Kidney epithelial cell (primary cell): Measurements from ENCODE around the gene FHL5. TPM values are rescaled to one million over a fixed set of nuclear protein-coding genes. Genes with fewer than 3 reads are reported as not detected.

Source experiments
- DNase-seq: peaks from one replicate; pipeline ENCODE4 v3.0.0-alpha.2; 2010; ENCODE audit warnings: low read depth
- H3K27me3 ChIP-seq: 2 replicates; pipeline ENCODE4 v1.6.0; 2011; ENCODE audit warnings: low read length; ENCODE audit not compliant: control insufficient read depth, insufficient read depth
- H3K36me3 ChIP-seq: 2 replicates; pipeline ENCODE4 v1.5.1; 2011; ENCODE audit warnings: low read length; ENCODE audit not compliant: control insufficient read depth, insufficient read depth
- H3K4me3 ChIP-seq: 2 replicates; pipeline ENCODE4 v1.5.1; 2011; ENCODE audit warnings: low read depth, mild to moderate bottlenecking, control low read depth, low read length
- total RNA-seq: library from RNA; depleted of rRNA; stranded (reverse); fragments of >200 nt; gene quantifications from 2 replicates; pipeline ENCODE4 v1.2.3, GENCODE V29; 2015
- TF ChIP-seq, protein P1 (sequence below): IDR thresholded peaks from 2 replicates; pipeline ENCODE4 v1.5.1; 2011; ENCODE audit warnings: mild to moderate bottlenecking, moderate library complexity, low read length, control low read depth, inconsistent platforms; ENCODE audit not compliant: insufficient read depth, poor library complexity, severe bottlenecking

FHL5 gene
- total RNA-seq, 1 donor from 2014 or later: not detected

- no peak overlapping the region for H3K4me3 ChIP-seq
- H3K27me3 ChIP-seq: no peaks in the 10 kb centered on the region
- H3K36me3 ChIP-seq: no peaks in the 10 kb centered on the region
- DNase-seq: no peak
- TF ChIP-seq, protein P1, sequence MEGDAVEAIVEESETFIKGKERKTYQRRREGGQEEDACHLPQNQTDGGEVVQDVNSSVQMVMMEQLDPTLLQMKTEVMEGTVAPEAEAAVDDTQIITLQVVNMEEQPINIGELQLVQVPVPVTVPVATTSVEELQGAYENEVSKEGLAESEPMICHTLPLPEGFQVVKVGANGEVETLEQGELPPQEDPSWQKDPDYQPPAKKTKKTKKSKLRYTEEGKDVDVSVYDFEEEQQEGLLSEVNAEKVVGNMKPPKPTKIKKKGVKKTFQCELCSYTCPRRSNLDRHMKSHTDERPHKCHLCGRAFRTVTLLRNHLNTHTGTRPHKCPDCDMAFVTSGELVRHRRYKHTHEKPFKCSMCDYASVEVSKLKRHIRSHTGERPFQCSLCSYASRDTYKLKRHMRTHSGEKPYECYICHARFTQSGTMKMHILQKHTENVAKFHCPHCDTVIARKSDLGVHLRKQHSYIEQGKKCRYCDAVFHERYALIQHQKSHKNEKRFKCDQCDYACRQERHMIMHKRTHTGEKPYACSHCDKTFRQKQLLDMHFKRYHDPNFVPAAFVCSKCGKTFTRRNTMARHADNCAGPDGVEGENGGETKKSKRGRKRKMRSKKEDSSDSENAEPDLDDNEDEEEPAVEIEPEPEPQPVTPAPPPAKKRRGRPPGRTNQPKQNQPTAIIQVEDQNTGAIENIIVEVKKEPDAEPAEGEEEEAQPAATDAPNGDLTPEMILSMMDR: no peak
Observed at GRCh38 chr6:96656567-96656966, 93.6 kb downstream of the FHL5 start.

GRCh38 chr6:96657344-96657743 is 94.4 kb downstream of the FHL5 start:
- Histone ChIP-seq H3K36me3 (no peaks in the 10 kb centered on the region), H3K4me3 (no peak overlapping the region), H3K27me3 (no peaks in the 10 kb centered on the region)
- TF ChIP-seq, protein P1: no peak
- DNase-seq: no peak

DNA sequence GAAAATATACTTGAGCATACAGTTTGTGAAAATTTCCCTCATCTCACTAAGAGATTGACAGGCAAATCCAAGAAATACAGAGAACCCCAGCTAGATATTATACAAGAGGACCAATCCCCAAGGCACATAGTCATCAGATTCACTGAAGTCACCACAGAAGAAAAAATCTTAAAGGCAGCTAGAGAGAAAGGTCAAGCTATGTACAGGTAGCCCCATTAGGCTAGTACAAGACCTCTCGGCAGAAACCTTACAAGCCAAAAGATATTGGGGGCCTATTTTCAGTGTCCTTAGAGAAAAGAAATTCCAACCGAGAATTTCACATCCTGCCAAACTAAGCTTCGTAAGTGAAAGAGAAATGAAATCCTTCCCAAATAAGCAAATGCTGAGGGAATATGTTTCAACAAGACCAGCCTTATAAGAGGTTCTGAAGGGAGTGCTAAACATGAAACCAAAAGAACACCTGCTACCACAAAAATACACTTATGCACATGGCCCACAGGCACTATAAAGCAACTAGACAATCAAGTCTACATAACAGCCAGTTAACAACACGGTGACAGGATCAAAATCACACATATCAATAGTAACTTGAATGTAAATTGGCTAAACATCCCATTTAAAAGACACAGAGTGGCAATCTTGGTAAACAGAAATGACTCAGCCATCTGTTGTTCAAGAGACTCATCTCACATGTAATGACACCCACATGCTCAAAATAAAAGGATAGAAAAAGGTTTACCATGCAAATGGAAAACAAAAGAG is 96.3 kb downstream of the FHL5 start:
- TF ChIP-seq, protein P1: no peak
- Histone ChIP-seq H3K27me3 (no peaks in the 10 kb centered on the region), H3K36me3 (no peaks in the 10 kb centered on the region), H3K4me3 (no peak overlapping the region)
- no peak for DNase-seq

Other genes with a start within 250 kb of the FHL5 start
- gene UFL1, start 41.3 kb upstream of the FHL5 start, total RNA-seq: 23.8 and 27.5 TPM in 2 replicates